ENCODE measurements around the gene MLXIPL. TPM values are rescaled to one million over a fixed set of nuclear protein-coding genes. Genes with fewer than 3 reads are reported as not detected.

Gene MLXIPL
- total RNA-seq, 1 donor from 2014 or later = 1.1 TPM

DNA sequence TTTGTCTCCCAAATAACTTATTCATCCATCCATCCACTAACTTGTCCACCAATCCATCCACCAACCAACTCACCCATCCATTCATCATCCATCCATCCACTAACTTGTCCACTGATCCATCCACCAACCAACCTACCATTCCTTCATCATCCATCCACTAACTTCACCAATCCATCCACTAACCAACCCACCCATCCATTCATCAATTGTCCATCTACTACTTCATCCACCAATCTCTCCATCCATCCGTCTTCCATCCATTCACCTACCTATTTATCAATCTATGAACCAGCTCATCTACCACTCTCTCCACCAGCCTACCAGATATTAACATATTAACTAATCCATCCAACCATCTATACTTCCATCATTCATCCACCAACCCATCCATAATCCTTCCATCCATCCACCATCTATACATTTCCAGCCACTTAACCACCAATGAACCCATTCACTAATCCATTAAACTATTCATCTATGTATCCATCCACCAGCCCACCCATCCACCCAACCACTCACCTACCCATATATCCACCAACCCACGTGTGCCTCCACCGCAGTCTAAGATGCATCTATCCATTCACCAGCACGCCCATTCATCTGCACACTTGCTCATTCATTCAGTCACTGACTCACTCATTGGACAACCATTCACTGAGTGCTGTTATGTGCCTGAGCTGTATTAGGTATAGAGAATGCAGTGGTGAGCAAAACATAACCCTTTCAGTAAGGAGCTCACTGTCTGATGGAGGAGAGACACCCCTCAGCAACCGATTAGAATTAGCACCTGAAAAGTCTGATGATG, 26.1 kb downstream of the MLXIPL start:
- no peak for DNase-seq (ENCODE audit: low read depth, low spot score)
- H3K9me3 Mint-ChIP-seq = no peaks in the 10 kb centered on the region
- H3K27ac Mint-ChIP-seq (ENCODE audit: unreplicated experiment) = no peak overlapping the region
- no peaks in the 10 kb centered on the region for H3K4me1 Mint-ChIP-seq
- no peak overlapping the region for H3K4me3 Mint-ChIP-seq
- TF ChIP-seq, protein P1, sequence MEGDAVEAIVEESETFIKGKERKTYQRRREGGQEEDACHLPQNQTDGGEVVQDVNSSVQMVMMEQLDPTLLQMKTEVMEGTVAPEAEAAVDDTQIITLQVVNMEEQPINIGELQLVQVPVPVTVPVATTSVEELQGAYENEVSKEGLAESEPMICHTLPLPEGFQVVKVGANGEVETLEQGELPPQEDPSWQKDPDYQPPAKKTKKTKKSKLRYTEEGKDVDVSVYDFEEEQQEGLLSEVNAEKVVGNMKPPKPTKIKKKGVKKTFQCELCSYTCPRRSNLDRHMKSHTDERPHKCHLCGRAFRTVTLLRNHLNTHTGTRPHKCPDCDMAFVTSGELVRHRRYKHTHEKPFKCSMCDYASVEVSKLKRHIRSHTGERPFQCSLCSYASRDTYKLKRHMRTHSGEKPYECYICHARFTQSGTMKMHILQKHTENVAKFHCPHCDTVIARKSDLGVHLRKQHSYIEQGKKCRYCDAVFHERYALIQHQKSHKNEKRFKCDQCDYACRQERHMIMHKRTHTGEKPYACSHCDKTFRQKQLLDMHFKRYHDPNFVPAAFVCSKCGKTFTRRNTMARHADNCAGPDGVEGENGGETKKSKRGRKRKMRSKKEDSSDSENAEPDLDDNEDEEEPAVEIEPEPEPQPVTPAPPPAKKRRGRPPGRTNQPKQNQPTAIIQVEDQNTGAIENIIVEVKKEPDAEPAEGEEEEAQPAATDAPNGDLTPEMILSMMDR (conservative IDR thresholded peaks at IDR 0.05) = no peak
- H3K27me3 Mint-ChIP-seq (ENCODE audit: low read depth) = peaks cover 14% of the 10 kb centered on the region
- H3K36me3 Mint-ChIP-seq (ENCODE audit: low read depth) = no peaks in the 10 kb centered on the region

DNA sequence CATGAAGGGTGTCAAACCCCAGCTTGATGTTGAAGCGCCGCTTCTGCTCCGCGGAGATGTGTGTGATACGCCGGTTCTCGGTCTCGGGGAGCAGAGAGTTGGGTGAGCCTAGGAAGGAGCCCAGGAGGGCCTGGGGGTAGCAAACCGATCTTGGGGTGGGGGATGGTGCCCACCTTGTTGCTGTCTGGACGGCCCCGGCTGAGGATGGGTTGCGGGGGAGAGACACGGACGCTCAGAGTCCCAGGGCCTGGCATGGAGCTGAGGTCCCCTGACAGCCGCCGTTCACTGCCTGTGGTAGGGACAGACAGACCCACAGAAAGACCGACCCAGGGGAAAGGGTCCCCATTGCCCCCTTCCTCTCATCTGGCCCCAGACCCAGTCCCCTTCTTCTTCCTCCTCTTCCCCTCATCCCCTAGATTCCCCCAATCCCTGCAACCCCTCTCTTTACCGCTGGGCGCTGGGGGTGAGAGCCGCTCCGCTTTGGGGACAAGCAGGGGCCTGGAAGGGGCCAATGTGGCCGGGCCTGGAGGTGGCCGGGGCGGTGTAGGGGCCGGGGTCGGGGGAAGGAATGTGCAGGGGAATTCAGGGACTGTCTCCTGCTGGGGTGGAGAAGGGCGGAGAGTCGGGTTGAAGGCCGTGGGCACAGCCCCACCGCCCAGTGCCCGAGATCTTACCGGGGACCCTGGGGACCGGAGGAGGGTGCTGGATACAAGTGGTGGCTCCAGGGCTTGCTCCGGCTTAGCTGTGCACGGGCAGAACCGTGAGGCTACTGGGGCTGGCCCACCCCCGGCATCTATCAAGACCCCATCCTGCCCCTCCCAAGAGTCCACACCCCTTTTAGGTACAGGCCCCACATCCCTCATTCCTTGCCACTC, 27.9 kb downstream of the MLXIPL start:
- H3K27me3 Mint-ChIP-seq (ENCODE audit: low read depth) = peaks cover 12% of the 10 kb centered on the region
- no peak overlapping the region for H3K4me3 Mint-ChIP-seq
- TF ChIP-seq, protein P1 (conservative IDR thresholded peaks at IDR 0.05) = no peak
- H3K9me3 Mint-ChIP-seq = no peaks in the 10 kb centered on the region
- no peak overlapping the region for H3K27ac Mint-ChIP-seq (ENCODE audit: unreplicated experiment)
- DNase-seq (ENCODE audit: low read depth, low spot score) = no peak
- no peaks in the 10 kb centered on the region for H3K4me1 Mint-ChIP-seq
- no peaks in the 10 kb centered on the region for H3K36me3 Mint-ChIP-seq (ENCODE audit: low read depth)

DNA sequence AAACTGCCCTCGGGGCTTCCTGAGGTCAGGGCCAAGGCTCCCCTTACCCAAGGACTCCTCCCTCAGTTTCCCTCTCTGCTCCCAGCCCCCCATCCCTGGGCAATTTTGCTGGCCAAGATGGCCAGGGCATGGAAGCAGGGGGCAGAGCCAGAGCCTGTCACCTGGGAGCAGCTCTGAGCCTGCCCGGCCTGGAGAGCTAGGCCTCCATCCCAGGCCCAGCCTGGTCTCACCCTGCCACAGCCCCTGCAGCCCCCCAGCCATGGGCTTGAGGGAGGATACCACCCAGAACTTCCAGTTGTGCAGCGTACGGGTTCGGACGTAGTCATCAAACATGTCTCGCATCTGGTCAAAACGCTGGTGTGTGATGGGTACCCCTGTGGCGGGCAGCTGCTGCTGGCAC, 29.0 kb downstream of the MLXIPL start:
- Mint-ChIP-seq H3K27me3 (ENCODE audit: low read depth) (peaks cover 12% of the 10 kb centered on the region), H3K27ac (ENCODE audit: unreplicated experiment) (no peak overlapping the region), H3K36me3 (ENCODE audit: low read depth) (no peaks in the 10 kb centered on the region), H3K4me1 (no peaks in the 10 kb centered on the region), H3K4me3 (no peak overlapping the region), H3K9me3 (no peaks in the 10 kb centered on the region)
- TF ChIP-seq, protein P1 (conservative IDR thresholded peaks at IDR 0.05) = no peak
- DNase-seq (ENCODE audit: low read depth, low spot score) = no peak

DNA sequence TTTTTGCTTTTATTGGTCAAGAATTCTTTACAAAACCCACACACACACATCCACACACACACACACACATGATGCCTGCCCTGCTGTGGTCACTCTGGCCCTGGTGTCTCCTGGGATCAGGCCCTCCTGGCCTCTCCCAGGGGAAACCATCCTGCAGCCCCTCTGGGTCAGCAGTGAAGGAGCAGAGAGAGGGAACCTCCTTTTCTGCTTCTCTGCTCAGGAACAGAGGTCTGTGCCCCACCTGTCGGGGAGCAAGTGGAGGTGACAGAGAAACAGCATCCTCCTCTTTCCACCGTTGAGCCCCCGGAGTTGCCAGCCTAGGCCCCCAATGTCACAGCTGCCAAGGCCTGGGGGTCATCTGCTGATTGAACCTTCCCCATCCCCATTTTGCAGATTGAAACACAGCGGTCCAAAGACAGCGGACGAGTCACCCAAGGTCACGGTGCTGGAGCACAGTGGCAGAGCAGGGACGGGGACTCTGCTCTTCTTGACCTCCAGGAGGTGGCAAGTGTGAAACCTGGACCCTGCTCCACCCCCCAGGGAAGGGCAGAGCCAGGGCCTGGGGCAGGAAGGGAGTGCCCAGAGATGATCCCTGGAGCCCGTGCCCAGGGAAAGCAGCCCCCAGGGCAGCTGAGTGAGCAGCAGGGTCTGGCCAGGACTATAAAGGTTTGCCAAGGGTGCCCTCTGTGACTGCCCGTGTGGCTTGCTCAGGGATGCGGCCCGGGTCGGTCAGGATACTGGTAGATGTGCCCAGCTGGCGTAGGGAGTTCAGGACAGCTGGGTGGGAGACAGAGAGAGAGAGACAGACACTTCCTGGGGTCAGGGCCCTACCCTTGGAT, 30.9 kb downstream of the MLXIPL start:
- Mint-ChIP-seq H3K4me1 (no peaks in the 10 kb centered on the region), H3K27ac (ENCODE audit: unreplicated experiment) (no peak overlapping the region), H3K27me3 (ENCODE audit: low read depth) (peaks cover 8% of the 10 kb centered on the region), H3K4me3 (no peak overlapping the region), H3K9me3 (no peaks in the 10 kb centered on the region), H3K36me3 (ENCODE audit: low read depth) (no peaks in the 10 kb centered on the region)
- no peak for DNase-seq (ENCODE audit: low read depth, low spot score)
- TF ChIP-seq, protein P1 (conservative IDR thresholded peaks at IDR 0.05) = no peak

DNA sequence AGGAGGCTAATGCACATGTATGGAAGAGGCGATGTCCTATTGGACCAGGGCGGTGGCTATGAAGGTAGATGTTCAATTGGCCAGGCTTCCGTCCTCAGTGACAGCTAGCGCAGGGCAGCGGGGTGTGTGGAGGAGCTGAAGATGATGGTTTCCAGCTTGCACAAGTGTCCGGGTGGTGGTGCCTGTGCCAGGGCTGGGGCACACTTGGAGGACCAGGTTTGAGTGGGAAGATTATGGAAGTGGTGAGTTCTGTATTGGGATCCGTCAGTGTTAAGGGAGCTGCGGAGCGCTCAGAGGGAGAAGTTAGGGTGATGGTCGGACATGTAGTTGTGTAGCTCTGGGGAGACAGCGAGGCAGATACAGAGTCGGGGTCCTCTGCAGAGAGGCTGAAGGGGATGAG, 37.4 kb downstream of the MLXIPL start:
- Mint-ChIP-seq H3K27ac (ENCODE audit: unreplicated experiment) (no peak overlapping the region), H3K9me3 (no peaks in the 10 kb centered on the region), H3K27me3 (ENCODE audit: low read depth) (peaks cover 3% of the 10 kb centered on the region), H3K36me3 (ENCODE audit: low read depth) (no peaks in the 10 kb centered on the region), H3K4me3 (no peak overlapping the region), H3K4me1 (peaks cover 2% of the 10 kb centered on the region)
- DNase-seq (ENCODE audit: low read depth, low spot score) = no peak
- TF ChIP-seq, protein P1 (conservative IDR thresholded peaks at IDR 0.05) = no peak

Data from neural crest cell (in vitro differentiated cells).